Measurements from ENCODE around the gene SHC3.

SHC3 gene

DNA sequence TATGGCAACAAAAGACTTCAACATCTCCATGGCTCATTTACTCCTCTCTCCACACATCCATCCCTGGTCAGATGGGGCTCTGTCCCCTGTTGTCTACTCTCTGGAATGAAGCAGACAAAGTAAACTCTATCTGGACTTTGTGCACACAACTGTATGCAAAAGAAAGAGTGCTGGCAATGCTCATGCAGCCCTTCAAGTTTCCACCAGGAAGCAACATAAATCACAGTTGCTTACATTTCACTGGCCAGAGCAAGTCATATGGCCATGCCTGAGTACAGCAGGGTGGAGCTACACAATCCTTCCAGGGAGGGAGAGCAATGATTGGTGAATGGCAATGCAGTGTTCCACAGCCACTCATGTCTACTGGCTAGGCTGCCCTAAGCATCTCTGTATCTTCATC is 12.4 kb upstream of the SHC3 start:
- Histone ChIP-seq H3K4me3 (ENCODE audit: low read depth in 1 of 2, low read length in 2 of 2) (no peak overlapping the region), H2AFZ (ENCODE audit: low read depth, low read length) (no peak overlapping the region), H3K36me3 (ENCODE audit: insufficient read depth, low read length) (no peaks in the 10 kb centered on the region), H4K20me1 (ENCODE audit: insufficient read depth, low read length) (no peaks in the 10 kb centered on the region), H3K9ac (ENCODE audit: low read depth, low read length) (no peak overlapping the region), H3K79me2 (ENCODE audit: insufficient read depth, low read length) (no peaks in the 10 kb centered on the region), H3K9me3 (ENCODE audit: insufficient read depth, low read length, severe bottlenecking) (no peaks in the 10 kb centered on the region), H3K4me2 (ENCODE audit: insufficient read depth, low read length) (no peak overlapping the region), H3K27ac (ENCODE audit: low read length) (no peak overlapping the region), H3K27me3 (ENCODE audit: insufficient read depth, low read length, poor library complexity) (no peaks in the 10 kb centered on the region), H3K4me1 (ENCODE audit: insufficient read depth, low read length) (no peaks in the 10 kb centered on the region)
- no peak for DNase-seq
- ATAC-seq (ENCODE audit: insufficient read depth, low read depth), result no peak
- no peak for TF ChIP-seq EZH2 (IDR thresholded peaks at IDR 0.05; ENCODE audit: borderline replicate concordance, low read depth, low read length, severe bottlenecking)
- TF ChIP-seq, protein P1, sequence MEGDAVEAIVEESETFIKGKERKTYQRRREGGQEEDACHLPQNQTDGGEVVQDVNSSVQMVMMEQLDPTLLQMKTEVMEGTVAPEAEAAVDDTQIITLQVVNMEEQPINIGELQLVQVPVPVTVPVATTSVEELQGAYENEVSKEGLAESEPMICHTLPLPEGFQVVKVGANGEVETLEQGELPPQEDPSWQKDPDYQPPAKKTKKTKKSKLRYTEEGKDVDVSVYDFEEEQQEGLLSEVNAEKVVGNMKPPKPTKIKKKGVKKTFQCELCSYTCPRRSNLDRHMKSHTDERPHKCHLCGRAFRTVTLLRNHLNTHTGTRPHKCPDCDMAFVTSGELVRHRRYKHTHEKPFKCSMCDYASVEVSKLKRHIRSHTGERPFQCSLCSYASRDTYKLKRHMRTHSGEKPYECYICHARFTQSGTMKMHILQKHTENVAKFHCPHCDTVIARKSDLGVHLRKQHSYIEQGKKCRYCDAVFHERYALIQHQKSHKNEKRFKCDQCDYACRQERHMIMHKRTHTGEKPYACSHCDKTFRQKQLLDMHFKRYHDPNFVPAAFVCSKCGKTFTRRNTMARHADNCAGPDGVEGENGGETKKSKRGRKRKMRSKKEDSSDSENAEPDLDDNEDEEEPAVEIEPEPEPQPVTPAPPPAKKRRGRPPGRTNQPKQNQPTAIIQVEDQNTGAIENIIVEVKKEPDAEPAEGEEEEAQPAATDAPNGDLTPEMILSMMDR (IDR thresholded peaks at IDR 0.05; ENCODE audit: borderline replicate concordance, extremely low read depth, low read length, poor library complexity, severe bottlenecking), result no peak

DNA sequence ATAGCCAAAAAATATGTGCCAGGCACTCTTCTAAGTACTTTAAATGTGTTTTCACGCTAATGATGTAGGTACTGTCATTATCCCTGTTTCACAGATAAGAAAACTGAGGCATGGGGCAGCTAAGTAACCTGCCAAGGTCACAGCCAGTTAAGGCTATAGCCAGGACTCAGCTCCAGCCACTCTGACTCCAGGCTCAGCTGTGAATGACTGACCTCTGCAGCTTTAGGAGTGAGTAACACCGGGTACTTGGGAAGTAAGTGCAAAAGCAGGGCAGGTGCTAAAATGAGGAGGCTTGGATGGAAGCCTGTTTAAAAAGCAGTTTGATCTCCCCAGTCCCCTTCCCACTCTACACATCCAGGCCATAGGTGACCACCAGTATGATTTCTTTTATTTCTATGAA is 10.6 kb upstream of the SHC3 start:
- Histone ChIP-seq H3K9ac (ENCODE audit: low read depth, low read length) (no peak overlapping the region), H4K20me1 (ENCODE audit: insufficient read depth, low read length) (no peaks in the 10 kb centered on the region), H3K4me2 (ENCODE audit: insufficient read depth, low read length) (no peak overlapping the region), H3K4me1 (ENCODE audit: insufficient read depth, low read length) (no peaks in the 10 kb centered on the region), H3K27me3 (ENCODE audit: insufficient read depth, low read length, poor library complexity) (no peaks in the 10 kb centered on the region), H2AFZ (ENCODE audit: low read depth, low read length) (no peak overlapping the region), H3K36me3 (ENCODE audit: insufficient read depth, low read length) (no peaks in the 10 kb centered on the region), H3K9me3 (ENCODE audit: insufficient read depth, low read length, severe bottlenecking) (no peaks in the 10 kb centered on the region), H3K27ac (ENCODE audit: low read length) (no peak overlapping the region), H3K4me3 (ENCODE audit: low read depth in 1 of 2, low read length in 2 of 2) (no peak overlapping the region), H3K79me2 (ENCODE audit: insufficient read depth, low read length) (no peaks in the 10 kb centered on the region)
- TF ChIP-seq, protein P1 (IDR thresholded peaks at IDR 0.05; ENCODE audit: borderline replicate concordance, extremely low read depth, low read length, poor library complexity, severe bottlenecking), result no peak
- TF ChIP-seq EZH2 (IDR thresholded peaks at IDR 0.05; ENCODE audit: borderline replicate concordance, low read depth, low read length, severe bottlenecking), result no peak
- DNase-seq, result no peak
- no peak for ATAC-seq (ENCODE audit: insufficient read depth, low read depth)

DNA sequence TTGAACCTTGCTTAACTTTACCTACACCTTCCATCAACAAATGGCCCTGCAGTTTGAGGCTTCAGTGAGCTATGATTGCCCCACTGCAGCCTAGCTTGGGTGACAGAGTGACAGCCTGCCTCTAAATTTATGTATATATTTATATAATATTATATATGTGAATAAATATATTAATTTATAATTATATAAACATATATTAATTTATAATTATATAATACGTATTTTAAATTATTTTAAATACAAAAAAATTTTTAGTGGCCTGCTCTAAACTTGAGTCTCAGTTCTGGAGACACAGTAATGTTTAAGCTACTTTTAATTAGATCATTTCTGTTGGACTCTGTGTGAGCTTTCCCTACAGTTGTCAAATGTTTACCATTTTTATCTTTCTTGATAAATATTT is 9.3 kb upstream of the SHC3 start:
- ATAC-seq (ENCODE audit: insufficient read depth, low read depth) (no peak), DNase-seq (no peak)
- Histone ChIP-seq H3K79me2 (ENCODE audit: insufficient read depth, low read length) (no peaks in the 10 kb centered on the region), H3K4me1 (ENCODE audit: insufficient read depth, low read length) (no peaks in the 10 kb centered on the region), H3K9ac (ENCODE audit: low read depth, low read length) (no peak overlapping the region), H3K36me3 (ENCODE audit: insufficient read depth, low read length) (no peaks in the 10 kb centered on the region), H3K27ac (ENCODE audit: low read length) (no peak overlapping the region), H3K27me3 (ENCODE audit: insufficient read depth, low read length, poor library complexity) (no peaks in the 10 kb centered on the region), H2AFZ (ENCODE audit: low read depth, low read length) (no peak overlapping the region), H3K4me2 (ENCODE audit: insufficient read depth, low read length) (no peak overlapping the region), H3K9me3 (ENCODE audit: insufficient read depth, low read length, severe bottlenecking) (no peaks in the 10 kb centered on the region), H3K4me3 (ENCODE audit: low read depth in 1 of 2, low read length in 2 of 2) (no peak overlapping the region), H4K20me1 (ENCODE audit: insufficient read depth, low read length) (no peaks in the 10 kb centered on the region)
- no peak for TF ChIP-seq EZH2 (IDR thresholded peaks at IDR 0.05; ENCODE audit: borderline replicate concordance, low read depth, low read length, severe bottlenecking)
- TF ChIP-seq, protein P1 (IDR thresholded peaks at IDR 0.05; ENCODE audit: borderline replicate concordance, extremely low read depth, low read length, poor library complexity, severe bottlenecking), result no peak

DNA sequence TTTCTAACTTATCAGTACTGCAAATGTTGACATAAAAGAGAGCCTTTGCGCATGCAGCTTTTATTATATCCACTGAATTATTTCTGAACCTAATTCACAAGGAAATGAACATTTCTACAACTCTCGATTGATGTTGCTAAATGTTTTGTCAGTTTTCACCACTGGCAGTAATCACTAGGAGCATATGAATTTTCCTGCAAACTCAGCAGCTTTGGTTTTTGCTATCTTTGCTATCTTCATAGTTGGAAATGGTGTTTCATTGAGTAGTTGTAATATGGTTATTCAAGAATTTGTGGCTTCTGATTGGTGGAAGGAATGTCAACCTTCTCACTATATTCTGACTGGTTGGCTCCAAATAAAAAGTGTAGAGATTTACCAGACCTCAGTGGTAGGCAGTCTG is 8.9 kb upstream of the SHC3 start:
- Histone ChIP-seq H2AFZ (ENCODE audit: low read depth, low read length) (no peak overlapping the region), H3K27me3 (ENCODE audit: insufficient read depth, low read length, poor library complexity) (no peaks in the 10 kb centered on the region), H3K4me2 (ENCODE audit: insufficient read depth, low read length) (no peak overlapping the region), H3K4me3 (ENCODE audit: low read depth in 1 of 2, low read length in 2 of 2) (no peak overlapping the region), H3K9me3 (ENCODE audit: insufficient read depth, low read length, severe bottlenecking) (no peaks in the 10 kb centered on the region), H3K4me1 (ENCODE audit: insufficient read depth, low read length) (no peaks in the 10 kb centered on the region), H4K20me1 (ENCODE audit: insufficient read depth, low read length) (no peaks in the 10 kb centered on the region), H3K79me2 (ENCODE audit: insufficient read depth, low read length) (no peaks in the 10 kb centered on the region), H3K36me3 (ENCODE audit: insufficient read depth, low read length) (no peaks in the 10 kb centered on the region), H3K27ac (ENCODE audit: low read length) (no peak overlapping the region), H3K9ac (ENCODE audit: low read depth, low read length) (no peak overlapping the region)
- no peak for DNase-seq
- TF ChIP-seq EZH2 (IDR thresholded peaks at IDR 0.05; ENCODE audit: borderline replicate concordance, low read depth, low read length, severe bottlenecking), result no peak
- TF ChIP-seq, protein P1 (IDR thresholded peaks at IDR 0.05; ENCODE audit: borderline replicate concordance, extremely low read depth, low read length, poor library complexity, severe bottlenecking), result no peak
- ATAC-seq (ENCODE audit: insufficient read depth, low read depth), result no peak

Measured in DND-41 (cell line).